HG02678 (cell line): Measurements from ENCODE around the gene IKZF1.

ENCODE experiments used
- ATAC-seq: cut with Tn5 transposase; IDR thresholded peaks from one replicate; pipeline ENCODE4 v1.9.1; 2021; ENCODE audit warnings: mild to moderate bottlenecking, moderate library complexity; ENCODE audit not compliant: unreplicated experiment

IKZF1 gene

DNA sequence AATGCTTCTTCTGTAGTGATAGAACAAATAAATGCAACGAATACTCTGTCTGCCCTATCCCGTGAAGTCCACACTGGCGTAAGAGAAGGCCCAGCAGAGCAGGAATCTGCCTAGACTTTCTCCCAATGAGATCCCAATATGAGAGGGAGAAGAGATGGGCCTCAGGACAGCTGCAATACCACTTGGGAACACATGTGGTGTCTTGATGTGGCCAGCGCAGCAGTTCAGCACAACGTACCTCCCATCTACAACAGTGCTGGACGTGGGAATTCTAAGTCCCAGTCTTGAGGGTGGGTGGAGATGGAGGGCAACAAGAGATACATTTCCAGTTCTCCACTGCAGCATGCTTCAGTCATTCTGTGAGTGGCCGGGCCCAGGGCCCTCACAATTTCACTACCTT, 99.9 kb downstream of the IKZF1 start:
- ATAC-seq = no peak

DNA sequence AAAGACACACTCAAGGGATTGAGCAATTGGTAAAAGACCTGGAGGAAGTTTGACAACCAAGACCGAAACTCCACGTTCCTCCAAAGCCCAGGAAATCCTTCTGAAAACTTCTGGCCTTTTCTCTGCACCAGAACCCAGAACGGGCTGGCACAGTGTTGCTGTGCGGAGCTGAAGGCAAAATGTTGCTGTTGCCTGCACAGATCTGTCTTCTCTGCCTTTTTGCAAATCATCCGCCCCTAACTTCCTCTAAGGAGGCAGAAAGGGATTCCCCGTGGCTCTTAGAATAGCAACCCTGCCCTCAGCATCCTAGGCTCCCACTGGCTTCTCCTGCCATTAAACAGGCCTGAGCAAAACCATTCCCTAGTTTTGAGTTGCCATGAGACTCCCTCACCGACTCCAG, 100.7 kb downstream of the IKZF1 start:
- ATAC-seq = peak; percentile 33

DNA sequence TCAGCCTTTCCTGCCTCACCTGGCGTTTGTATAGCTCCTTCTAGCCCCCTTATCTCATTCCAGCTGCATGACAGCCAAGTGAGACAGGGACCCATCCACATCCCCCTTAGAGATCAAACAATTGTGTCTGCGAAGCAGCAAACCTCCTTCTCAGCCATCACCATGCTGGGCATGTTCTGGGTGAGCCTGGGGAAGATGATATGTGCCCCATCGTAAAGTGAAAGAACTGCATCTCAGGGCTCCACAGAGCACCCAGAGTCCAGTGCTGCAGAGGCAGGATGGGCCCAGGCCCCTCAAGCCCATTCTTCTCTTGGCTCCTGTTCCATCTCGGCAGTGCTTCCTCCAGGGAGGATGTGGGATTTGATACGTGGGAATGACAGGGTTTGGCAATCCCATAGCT, 102.4 kb downstream of the IKZF1 start:
- no peak for ATAC-seq

DNA sequence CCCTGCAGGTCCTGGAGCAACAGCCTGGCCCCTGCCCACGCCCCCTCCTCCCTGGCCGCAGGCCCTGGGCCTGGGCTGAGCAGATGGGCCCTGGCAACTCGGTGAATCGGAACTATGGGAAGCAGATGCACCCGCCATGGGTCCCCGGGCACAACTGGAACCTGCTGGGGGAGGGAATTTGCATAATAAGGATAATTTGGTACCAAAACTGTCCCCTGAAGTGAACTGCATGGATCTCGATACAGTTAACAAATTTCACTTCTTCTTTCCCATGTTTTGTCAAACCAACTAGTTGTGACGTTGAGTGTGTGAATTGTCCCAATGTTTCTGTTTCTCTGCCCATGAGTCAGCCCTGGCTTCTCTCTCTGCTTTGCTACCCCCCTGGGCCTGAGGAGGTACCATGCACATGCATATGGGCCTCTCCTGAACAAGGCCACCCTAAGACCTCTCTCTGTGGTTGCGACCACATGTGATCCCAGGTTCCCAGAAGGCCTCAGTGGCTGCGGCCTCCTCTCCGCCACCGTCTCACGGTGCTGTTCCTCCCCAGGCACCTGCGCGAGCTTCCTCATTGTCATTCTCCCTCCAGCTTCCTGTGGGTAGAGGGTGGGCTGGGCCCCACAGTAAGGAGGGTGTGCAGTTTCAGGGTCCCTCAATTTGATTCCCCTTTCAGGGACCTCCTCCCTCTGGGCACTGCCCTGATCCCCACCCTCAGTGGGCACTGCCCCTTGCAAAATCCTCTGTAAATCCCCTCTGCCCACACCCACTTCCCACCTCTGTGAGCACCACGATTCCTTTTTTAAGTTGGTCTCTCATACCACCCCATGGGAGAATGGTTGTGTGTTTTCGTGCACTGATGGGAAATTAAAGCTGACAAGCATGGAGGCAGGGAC, 105.6 kb downstream of the IKZF1 start:
- peak; percentile 52 for ATAC-seq

DNA sequence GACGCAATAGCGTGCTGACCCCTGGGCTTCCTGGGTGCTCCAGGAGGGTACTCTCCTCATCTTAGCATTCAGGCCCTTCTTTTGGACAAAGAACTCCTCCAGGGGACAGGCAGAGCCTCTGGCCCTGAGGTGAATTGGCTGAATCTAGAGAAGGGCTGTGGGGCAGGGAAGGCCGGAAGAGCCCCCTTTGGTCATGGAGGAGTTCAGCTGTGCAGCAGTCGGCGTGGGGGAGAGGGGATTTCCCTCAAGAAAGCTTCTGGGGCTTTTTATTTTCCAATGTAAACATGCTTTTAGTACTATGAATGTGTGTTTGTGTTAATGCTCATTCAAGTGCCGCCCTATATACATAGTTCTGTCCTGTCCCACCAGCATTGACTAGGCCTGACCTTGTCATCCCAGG, 106.8 kb downstream of the IKZF1 start:
- peak; percentile 36 for ATAC-seq

DNA sequence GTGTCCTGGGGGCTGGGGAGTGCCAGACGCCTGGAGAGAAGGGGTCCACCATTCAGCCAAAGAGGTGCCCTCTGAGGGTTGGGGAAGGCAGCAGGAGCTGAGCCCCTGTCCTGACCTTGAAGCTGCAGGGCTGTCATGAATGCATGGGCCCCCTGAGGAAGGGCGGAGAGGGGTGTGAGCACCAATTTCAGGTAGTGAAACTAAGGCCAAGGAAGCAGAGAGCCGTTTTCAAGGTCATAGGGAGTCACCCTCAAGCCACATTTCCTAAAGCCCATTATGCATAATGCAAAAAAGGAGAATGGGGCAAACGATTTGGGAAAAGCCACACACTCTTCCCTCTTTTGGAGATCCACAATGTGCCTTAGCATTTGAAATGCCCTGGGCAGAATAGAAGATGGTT, 108.5 kb downstream of the IKZF1 start:
- ATAC-seq = no peak

DNA sequence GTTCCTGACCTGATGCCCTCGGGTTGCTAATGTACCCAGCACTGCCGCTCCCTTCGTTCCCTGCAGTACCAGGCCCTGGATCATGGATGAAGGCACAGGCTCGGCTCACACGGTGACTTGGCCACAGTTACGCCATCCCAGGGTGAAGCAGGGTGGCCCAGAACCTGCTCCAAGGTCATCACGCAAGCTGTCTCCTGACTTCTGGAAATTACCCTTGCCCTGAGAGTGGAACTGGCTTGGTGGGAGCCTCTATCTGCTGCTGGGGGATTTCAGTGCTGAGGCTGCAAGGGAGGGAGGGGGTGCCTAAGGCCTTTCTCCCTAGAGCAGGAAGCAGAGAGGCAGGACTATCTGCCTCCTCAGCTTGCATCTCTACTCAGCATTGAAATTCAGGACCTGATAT, 109.0 kb downstream of the IKZF1 start:
- no peak for ATAC-seq

DNA sequence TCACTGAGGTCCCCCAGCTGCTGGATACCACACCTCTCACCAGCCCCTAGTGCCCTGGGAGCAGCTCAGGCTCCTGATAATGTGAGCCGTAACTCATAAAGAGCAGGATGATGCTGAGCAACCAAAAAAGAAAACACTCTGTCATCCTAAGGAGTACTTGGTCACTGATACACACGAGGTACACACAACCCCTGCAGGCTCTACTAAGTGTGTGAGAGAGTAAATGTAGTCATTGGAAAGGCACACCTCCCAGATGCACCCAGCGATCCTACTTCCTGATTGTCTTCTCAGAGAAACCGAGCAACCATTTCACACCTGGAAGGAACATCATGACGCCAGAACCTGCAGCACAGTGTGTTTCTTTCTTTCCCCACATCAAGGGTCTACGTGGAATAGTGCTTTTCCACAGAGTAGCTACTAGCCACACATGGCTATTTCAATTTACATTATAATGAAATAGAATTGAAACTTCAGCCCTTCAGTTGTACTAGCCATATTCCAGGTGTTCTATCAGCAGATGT, 111.4 kb downstream of the IKZF1 start:
- ATAC-seq = no peak

DNA sequence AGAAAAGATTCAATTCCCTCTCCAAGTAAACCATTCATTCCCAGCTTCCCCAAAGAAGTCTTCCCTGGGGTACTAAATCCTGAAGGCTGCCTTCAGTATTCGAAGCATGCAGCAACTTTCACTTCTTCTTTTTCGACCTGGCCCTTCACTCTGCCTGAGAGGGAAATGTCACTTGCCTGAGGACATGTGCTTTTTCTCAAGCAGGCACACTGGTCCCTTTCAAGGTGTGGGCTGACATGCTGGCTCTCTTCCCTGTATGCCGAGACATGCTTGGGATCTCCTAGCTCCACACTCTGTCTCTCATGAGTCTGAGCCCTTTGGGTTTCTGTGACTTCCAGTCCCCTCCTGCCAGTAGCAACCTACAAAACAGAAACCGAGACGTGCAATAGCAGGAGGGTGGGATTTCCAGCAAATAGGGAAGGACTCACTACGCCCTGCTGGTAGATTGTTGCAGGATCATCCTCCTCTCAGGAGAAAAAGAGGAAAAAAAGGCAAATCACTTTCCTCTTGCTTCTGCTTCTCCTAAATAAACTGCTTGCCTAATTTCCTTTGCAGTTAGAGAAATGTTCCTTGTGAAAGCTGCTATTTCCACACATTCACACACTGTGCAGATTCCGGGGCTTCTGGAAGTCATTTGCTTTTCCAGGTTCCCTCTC, 112.1 kb downstream of the IKZF1 start:
- ATAC-seq = peak; percentile 73

DNA sequence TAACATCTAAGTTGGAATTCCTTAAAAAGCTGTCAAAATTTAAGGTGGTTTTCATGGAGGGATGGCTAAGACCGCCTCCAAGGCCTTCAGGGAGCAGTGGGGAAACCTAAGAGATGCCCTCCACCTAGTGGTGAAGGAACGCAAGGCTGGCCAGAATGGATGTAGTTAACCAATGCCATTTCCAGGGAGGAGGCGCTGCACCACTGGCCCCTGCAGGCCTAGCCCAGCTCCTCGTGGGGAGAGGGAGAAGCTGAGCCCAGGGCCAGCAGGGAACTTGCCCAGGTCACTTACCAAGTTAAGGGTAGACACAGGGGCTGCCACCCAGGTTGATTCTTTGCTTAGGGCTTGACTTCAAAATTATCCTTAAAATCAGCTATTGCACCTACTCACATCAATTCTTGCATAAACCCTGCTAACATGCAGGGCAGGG, 113.6 kb downstream of the IKZF1 start:
- ATAC-seq = peak; percentile 89

DNA sequence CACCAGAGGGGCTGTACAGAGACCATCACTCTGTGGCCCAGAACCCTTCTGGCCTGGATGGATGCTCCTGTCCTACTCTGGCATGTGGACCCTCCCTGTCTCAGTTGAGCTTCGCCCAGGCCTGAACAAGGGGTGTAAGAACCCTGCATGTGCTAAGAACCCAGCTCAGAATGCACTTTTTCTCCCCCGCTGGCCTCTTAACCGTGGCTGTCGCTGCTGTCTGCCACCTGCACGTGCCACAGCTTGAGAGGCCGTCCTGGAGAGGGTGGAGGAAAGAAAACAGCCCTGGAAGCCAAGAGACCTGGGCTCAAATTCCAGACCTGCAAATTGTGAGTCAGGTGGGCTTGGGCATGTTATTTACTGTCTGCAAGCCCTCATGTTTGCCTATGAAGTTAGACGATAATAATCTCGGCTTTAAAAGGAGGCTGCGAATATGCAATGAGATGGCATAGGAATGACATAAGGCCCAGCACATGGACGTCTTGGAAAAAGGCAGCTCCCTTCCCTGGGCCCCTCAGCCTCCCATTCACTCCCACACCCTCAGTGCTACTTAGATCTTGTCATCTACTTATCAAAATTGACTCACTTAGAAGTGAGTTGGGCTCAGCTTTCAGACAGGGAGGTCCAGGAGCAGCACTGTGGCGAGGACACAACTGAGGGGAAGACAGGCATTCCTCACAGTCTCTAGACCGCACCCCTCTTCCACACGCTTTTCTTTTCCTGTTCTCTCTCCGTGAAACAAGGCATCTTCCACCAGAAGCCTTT, 114.2 kb downstream of the IKZF1 start:
- no peak for ATAC-seq

DNA sequence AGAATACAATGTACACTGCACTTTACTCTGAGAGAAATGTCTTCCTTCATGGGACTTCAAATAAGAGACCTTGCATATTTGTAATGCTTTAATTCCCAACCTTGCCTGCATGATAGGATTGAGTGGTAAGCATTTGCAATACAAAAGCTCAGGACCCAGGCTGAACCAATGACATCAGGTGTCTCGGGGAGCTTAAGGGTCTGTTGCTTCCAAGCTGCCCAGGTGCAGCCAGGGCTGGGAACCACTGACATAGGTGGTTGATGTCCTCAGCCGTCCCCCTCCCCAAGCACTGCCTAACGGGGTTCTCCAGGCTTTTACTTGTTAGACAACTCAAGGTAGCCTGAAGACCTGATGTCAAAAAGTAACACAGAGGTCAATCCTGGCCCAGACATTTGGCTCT, 116.5 kb downstream of the IKZF1 start:
- ATAC-seq = no peak

DNA sequence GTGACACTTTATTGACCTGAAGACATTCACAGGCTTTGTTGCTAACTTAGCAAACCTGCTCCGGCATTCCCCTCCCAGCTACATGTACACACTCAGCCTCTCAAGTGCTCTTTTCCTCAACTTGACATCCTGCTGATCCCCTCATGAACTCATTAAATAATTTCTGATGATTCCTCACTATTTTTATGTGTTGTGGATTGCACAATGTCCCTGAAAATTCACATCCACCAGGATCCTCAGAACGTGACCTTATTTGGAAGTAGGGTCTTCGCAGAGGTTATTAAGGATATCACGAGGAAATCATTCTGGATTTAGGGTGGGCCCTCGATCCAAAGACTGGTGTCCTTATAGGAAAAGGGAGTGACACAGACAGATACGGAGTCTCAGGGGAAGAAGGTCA, 118.3 kb downstream of the IKZF1 start:
- no peak for ATAC-seq

DNA sequence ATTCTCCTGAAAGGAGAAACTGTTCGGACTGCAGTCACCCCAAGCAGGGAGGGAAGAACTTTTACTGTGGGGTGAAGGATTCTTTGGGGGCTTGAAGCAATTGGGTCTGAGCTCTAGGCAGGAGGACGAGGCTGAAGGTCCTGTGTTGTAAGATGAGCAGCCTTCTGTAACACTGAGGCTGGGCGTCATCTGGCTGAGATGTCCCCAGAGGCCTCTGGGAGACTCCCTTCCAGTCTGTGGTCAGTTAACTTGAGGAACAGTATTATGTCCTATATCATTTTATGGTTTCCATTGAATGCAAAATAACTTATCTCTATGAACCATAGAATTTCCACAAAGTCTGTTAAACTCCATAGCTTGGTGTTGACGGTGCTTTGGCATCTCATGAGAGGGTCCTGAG, 119.3 kb downstream of the IKZF1 start:
- no peak for ATAC-seq

DNA sequence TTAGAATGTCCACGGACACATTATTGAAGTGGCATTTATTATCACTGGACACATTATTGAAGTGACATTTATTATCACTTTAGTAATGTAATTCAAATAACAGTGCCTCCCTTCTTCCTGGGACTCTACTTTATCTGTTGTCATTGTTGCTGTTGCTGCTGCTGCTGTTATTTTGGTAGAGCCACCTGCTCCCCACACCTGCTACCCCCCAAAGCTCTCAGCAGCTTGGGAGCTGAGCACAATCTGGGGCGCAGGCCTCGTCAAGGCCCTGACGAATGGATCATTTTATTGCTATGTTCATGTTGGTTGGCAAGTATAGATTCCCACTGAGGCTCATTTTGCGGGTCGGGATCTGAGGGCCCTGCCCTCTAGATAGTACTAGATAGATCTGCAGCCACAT, 120.8 kb downstream of the IKZF1 start:
- ATAC-seq = no peak

DNA sequence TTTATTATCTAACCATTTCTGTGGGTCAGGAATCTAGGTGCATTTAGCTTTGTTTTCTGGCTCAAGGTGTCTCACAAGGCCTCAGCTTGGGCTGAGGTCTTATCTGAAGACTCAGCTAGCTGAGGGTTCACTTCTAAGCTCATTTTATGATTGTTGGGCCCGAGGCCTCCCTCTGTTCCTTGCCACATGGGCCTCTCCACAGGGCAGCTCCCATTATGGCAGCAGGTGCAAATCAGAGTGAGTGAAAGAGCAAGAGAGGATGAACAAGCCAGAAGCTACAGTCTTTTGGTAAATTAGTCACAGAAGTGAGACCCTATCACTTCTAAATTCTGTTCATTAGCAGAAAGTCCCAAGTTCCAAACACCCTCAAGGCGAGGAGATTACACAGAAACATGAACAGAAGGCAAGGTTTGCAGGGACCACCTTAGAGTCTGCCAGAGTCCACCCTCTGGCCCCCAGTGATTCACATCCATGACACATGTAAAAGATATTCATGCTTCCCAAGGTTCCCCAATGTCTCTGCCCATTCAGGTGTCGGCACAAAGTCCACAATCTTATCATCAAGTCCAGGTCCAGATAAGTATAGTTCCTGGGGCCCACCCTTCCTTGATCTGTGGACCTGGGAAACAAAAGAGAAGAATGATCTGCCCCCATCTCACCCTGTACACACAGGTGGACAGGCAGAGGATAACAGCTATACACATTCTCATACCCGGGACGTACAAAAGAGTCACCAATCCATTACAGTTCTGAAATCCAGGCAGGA, 121.9 kb downstream of the IKZF1 start:
- ATAC-seq = no peak

DNA sequence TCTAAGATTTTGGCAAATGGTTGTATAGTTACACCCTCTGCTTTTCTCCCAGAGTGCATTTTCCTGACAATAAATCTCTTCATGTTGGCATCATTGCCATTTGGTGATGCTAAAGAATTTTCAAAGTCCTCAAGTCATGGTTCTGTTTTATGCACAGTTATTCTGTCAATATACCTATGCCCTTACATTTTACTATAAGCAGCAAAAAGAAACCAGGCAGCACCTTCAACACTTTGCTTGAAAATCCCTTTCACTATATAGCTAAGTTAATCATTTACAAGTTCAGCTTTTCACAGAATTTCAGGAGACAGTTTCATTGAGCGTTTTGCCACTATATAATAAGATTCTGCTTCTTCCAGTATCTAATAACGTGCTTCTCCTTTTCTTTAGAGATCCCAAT, 123.0 kb downstream of the IKZF1 start:
- ATAC-seq = no peak

DNA sequence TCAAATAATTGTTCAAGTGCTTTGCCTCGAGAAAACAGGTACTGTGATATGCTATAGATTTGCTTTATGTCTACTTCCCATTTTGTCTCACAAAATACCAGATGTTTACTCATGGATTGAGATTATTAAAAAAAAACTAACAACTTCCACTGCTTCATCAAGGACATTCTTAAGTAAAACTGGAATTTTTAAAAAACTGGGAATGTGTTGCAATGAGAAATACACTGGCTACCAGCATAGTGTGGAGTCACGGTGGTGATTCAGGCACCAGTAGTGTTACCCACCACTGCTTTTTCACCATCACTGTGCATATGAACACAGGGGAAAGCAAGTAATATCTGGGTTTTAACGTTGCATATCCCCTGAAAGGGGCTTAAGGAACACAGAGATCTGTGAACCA, 124.4 kb downstream of the IKZF1 start:
- no peak for ATAC-seq

DNA sequence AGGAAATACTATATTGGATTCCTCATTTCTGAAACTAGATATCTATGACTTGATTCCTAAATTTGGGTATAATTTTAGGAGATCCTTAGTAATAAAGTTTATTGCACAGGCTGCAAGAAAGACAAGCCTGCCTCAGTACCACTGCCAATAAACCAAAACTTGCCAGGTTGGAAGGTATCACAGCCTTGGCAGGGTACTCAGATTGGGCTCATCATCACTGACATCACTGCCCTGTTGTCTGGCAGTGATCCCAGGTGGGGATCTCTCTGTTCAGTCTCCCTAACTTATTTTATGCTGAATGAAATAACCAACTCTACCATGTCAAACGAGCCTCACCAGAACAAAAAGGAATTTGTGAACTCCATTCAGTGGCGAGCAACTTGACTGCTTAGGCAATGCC, 126.8 kb downstream of the IKZF1 start:
- no peak for ATAC-seq

DNA sequence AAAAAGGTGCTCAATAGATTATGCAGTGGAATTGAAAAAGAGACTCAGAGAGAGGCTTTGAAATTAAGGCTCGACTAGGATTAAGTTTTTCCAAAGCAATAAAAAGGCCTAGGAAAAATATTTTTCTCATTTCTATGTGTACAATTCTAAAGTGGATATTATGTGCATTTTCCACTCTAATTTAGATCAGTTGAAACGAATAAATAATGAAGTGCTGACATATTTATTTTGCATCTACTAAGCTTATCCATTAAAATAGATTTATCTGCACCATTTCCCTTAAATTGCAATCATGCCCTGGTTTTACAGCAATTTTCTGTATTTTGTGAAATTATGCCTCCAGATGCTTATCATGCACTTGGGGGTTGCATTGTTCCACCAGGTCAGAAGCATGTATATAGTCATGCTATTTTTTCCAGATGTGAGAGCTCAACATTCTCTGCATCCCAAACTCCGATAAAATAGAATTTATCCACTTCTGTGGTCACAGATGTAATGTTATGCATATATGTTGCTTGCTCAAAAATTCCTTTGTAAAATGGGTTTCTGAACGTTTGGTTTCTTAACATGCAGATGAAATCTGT, 127.3 kb downstream of the IKZF1 start:
- no peak for ATAC-seq
